ENCODE data around the gene RPL13A. TPM values are rescaled to one million over a fixed set of nuclear protein-coding genes. Genes with fewer than 3 reads are reported as not detected.

RPL13A gene
- total RNA-seq, 1 experiment from 2014 or later = 3,819 TPM

GRCh38 chr19:49490287-49491029 is 3.0 kb downstream of the RPL13A start:
- Mint-ChIP-seq H3K27ac (ENCODE audit: low read depth, unreplicated experiment) (no peak overlapping the region), H3K4me1 (ENCODE audit: insufficient read depth, unreplicated experiment) (no peaks in the 10 kb centered on the region), H3K36me3 (ENCODE audit: insufficient read depth, unreplicated experiment) (peaks cover 83% of the 10 kb centered on the region), H3K4me3 (ENCODE audit: unreplicated experiment) (peak overlapping the region; percentile 95), H3K9me3 (ENCODE audit: unreplicated experiment) (no peaks in the 10 kb centered on the region), H3K27me3 (ENCODE audit: insufficient read depth, unreplicated experiment) (no peaks in the 10 kb centered on the region)
- no peak for TF ChIP-seq CTCF (IDR thresholded peaks at IDR 0.05; ENCODE audit: unreplicated experiment)
- ChIA-PET CTCF (interaction anchor here (0.6 kb wide), 1 partner anchor 196 kb away, joined by 3 read pairs; no protein-coding TSS in a partner anchor), POLR2A (interaction anchor here (3.4 kb wide), 1 partner anchor 38 kb away, joined by 37 read pairs; the partner anchor contains the start of genes ALDH16A1 and PIH1D1)
- BruUV-seq (replicated peaks) = no TSS peak
- intact Hi-C loops (cut with micrococcal nuclease) = no loop called here
- DNase-seq (ENCODE audit: unreplicated experiment) = no peak

GRCh38 chr19:49491030-49491803 is 3.8 kb downstream of the RPL13A start:
- intact Hi-C loops (cut with micrococcal nuclease) = no loop called here
- H3K27me3 Mint-ChIP-seq (ENCODE audit: insufficient read depth, unreplicated experiment) = no peaks in the 10 kb centered on the region
- H3K4me3 Mint-ChIP-seq (ENCODE audit: unreplicated experiment) = peak overlapping the region; percentile 95
- BruUV-seq (replicated peaks) = no TSS peak
- no peaks in the 10 kb centered on the region for H3K9me3 Mint-ChIP-seq (ENCODE audit: unreplicated experiment)
- H3K36me3 Mint-ChIP-seq (ENCODE audit: insufficient read depth, unreplicated experiment) = peaks cover 90% of the 10 kb centered on the region
- POLR2A ChIA-PET = interaction anchor here (0.6 kb wide), 1 partner anchor 1314 kb away, joined by 3 read pairs; no protein-coding TSS in a partner anchor
- DNase-seq (ENCODE audit: unreplicated experiment) = no peak
- H3K4me1 Mint-ChIP-seq (ENCODE audit: insufficient read depth, unreplicated experiment) = no peaks in the 10 kb centered on the region
- H3K27ac Mint-ChIP-seq (ENCODE audit: low read depth, unreplicated experiment) = no peak overlapping the region
- no peak for TF ChIP-seq CTCF (IDR thresholded peaks at IDR 0.05; ENCODE audit: unreplicated experiment)
- CTCF ChIA-PET = interaction anchor here (0.6 to 0.7 kb wide), 2 partner anchors 12 to 195 kb away, joined by 3 read pairs; no protein-coding TSS in a partner anchor

- no peak overlapping the region for H3K27ac Mint-ChIP-seq (ENCODE audit: low read depth, unreplicated experiment)
Observed at GRCh38 chr19:49491804-49492572, 4.6 kb downstream of the RPL13A start.

More at GRCh38 chr19:49491804-49492572, 4.6 kb downstream of the RPL13A start:
- ChIA-PET CTCF (no interaction called here), POLR2A (interaction anchor here (0.6 to 1.4 kb wide), 5 partner anchors 17 to 1313 kb away, joined by 3 read pairs; partner anchors contain the start of genes PRR12, RRAS and SCAF1)
- intact Hi-C loops (cut with micrococcal nuclease) = no loop called here
- no peaks in the 10 kb centered on the region for H3K4me1 Mint-ChIP-seq (ENCODE audit: insufficient read depth, unreplicated experiment)
- TSS peak; percentile 6 for BruUV-seq (replicated peaks)
- H3K4me3 Mint-ChIP-seq (ENCODE audit: unreplicated experiment) = no peak overlapping the region
- H3K9me3 Mint-ChIP-seq (ENCODE audit: unreplicated experiment) = no peaks in the 10 kb centered on the region
- no peak for DNase-seq (ENCODE audit: unreplicated experiment)
- TF ChIP-seq CTCF (IDR thresholded peaks at IDR 0.05; ENCODE audit: unreplicated experiment) = no peak
- no peaks in the 10 kb centered on the region for H3K27me3 Mint-ChIP-seq (ENCODE audit: insufficient read depth, unreplicated experiment)
- H3K36me3 Mint-ChIP-seq (ENCODE audit: insufficient read depth, unreplicated experiment) = peaks cover 98% of the 10 kb centered on the region

Data from MCF 10A (cell line).